ENCODE results near the gene THEMIS2.

- no peak for TF ChIP-seq POLR2AphosphoS5 (IDR thresholded peaks at IDR 0.05)
- TF ChIP-seq CTCF (IDR thresholded peaks at IDR 0.05): no peak
- TF ChIP-seq EP300 (IDR thresholded peaks at IDR 0.05): no peak
Measured at GRCh38 chr1:27858949-27859576, 13.3 kb upstream of the THEMIS2 start.

Data from suprapubic skin (tissue), 4 donors.